A673 (cell line): ENCODE results near the gene CMIP. TPM values are rescaled to one million over a fixed set of nuclear protein-coding genes. Genes with fewer than 3 reads are reported as not detected.

Experiments
- BruUV-seq: library from RNA; stranded (reverse); fragments of 400-500 nt; replicated peaks from 2 replicates; lab custom pipeline; 2021; lab: Mats Ljungman, UMichigan
- CTCF ChIA-PET: fragments of 300-600 bp; sonication (Branson Sonifier 250); formaldehyde crosslinking; loops from one replicate; lab custom pipeline; 2022; ENCODE audit warnings: antibody characterized with exemption; lab: Charles Lee
- POLR2A ChIA-PET: fragments of 300-600 bp; sonication (Branson Sonifier 250); formaldehyde crosslinking; loops from one replicate; lab custom pipeline; 2022; ENCODE audit warnings: antibody characterized with exemption; ENCODE audit not compliant: low non-redundant PET; lab: Charles Lee
- DNase-seq: peaks from one replicate; pipeline ENCODE4 v3.0.0-alpha.2; 2015; ENCODE audit warnings: low spot score
- H3K27ac ChIP-seq: fragments of 200-600 bp; sonication (generic); 2 replicates; pipeline ENCODE4 v1.5.1; 2016; ENCODE audit warnings: mixed run types, low read depth, mild to moderate bottlenecking, mixed read lengths, antibody characterized with exemption, low read length; ENCODE audit not compliant: poor library complexity, severe bottlenecking
- H3K27me3 ChIP-seq: fragments of 200-600 bp; sonication (generic); replicated peaks from 2 replicates; pipeline ENCODE4 v1.6.1; 2017; ENCODE audit warnings: mixed run types, low read depth, mild to moderate bottlenecking, mixed read lengths, antibody characterized with exemption, low read length; ENCODE audit not compliant: insufficient read depth, poor library complexity
- H3K36me3 ChIP-seq: fragments of 200-600 bp; sonication (generic); 2 replicates; pipeline ENCODE4 v1.6.1; 2016; ENCODE audit warnings: mixed run types, mild to moderate bottlenecking, mixed read lengths, antibody characterized with exemption, low read length; ENCODE audit not compliant: insufficient read depth, poor library complexity, severe bottlenecking
- H3K4me1 ChIP-seq: fragments of 200-600 bp; sonication (generic); 2 replicates; pipeline ENCODE4 v1.6.1; 2017; ENCODE audit warnings: mixed run types, mild to moderate bottlenecking, mixed read lengths, antibody characterized with exemption, low read length; ENCODE audit not compliant: insufficient read depth, poor library complexity, severe bottlenecking
- H3K4me3 ChIP-seq: fragments of 200-600 bp; sonication (generic); 2 replicates; pipeline ENCODE4 v1.5.1; 2016; ENCODE audit warnings: low read depth, mixed run types, mild to moderate bottlenecking, mixed read lengths, low read length; ENCODE audit not compliant: poor library complexity, severe bottlenecking
- H3K9me3 ChIP-seq: fragments of 200-600 bp; sonication (generic); 2 replicates; pipeline ENCODE4 v1.6.1; 2016; ENCODE audit warnings: mixed run types, low read depth, mild to moderate bottlenecking, mixed read lengths, antibody characterized with exemption, low read length; ENCODE audit not compliant: poor library complexity, severe bottlenecking
- CTCF ChIP-seq: fragments of 300-800, 200-600 bp; sonication (generic); conservative IDR thresholded peaks from 2 replicates; pipeline ENCODE4 v1.5.1; 2017; ENCODE audit warnings: low read depth, mild to moderate bottlenecking, antibody characterized with exemption, low read length, moderate library complexity, mixed read lengths
- EZH2 ChIP-seq: fragments of 200-600 bp; sonication (generic); IDR thresholded peaks from 2 replicates; pipeline ENCODE4 v1.6.1; 2017; ENCODE audit warnings: borderline replicate concordance, low read depth, mild to moderate bottlenecking, mixed read lengths, antibody characterized with exemption, low read length; ENCODE audit not compliant: poor library complexity, severe bottlenecking
- intact Hi-C: fragments of 100-400 bp; cut with micrococcal nuclease; formaldehyde crosslinking; loops from one replicate; pipeline ENCODE4 v1.10.0; 2022; ENCODE audit not compliant: unreplicated experiment
- total RNA-seq: library from RNA; stranded (reverse); gene quantifications from 2 replicates; pipeline ENCODE4 v1.2.3, GENCODE V29; 2021

Gene CMIP
- total RNA-seq, 1 experiment from 2014 or later: 25.5 TPM

- no peaks in the 10 kb centered on the region for H3K9me3 ChIP-seq
- H3K4me3 ChIP-seq: no peak overlapping the region
- BruUV-seq: no TSS peak
- DNase-seq: no peak
- no peaks in the 10 kb centered on the region for H3K36me3 ChIP-seq
- POLR2A ChIA-PET: no interaction called here
- intact Hi-C loops: no loop called here
- CTCF ChIA-PET: no interaction called here
- no peak overlapping the region for H3K27ac ChIP-seq
- H3K27me3 ChIP-seq: no peaks in the 10 kb centered on the region
- H3K4me1 ChIP-seq: peaks cover 9% of the 10 kb centered on the region
- TF ChIP-seq CTCF (no peak), EZH2 (no peak)
Observed at GRCh38 chr16:81692021-81692420, 247.4 kb downstream of the CMIP start.

- H3K4me1 ChIP-seq: peaks cover 9% of the 10 kb centered on the region
- no peak for TF ChIP-seq EZH2
- no peak for TF ChIP-seq CTCF
- no peak overlapping the region for H3K27ac ChIP-seq
- ChIA-PET CTCF (no interaction called here), POLR2A (no interaction called here)
- DNase-seq: no peak
- H3K4me3 ChIP-seq: no peak overlapping the region
- no peaks in the 10 kb centered on the region for H3K27me3 ChIP-seq
- no TSS peak for BruUV-seq
- H3K9me3 ChIP-seq: no peaks in the 10 kb centered on the region
- intact Hi-C loops: no loop called here
- H3K36me3 ChIP-seq: no peaks in the 10 kb centered on the region
Observed at GRCh38 chr16:81692571-81692970, 248.0 kb downstream of the CMIP start.

GRCh38 chr16:81693041-81693743 lies 248.6 kb downstream of the CMIP start:
- CTCF ChIA-PET: no interaction called here
- no peak overlapping the region for H3K4me3 ChIP-seq
- H3K9me3 ChIP-seq: no peaks in the 10 kb centered on the region
- TF ChIP-seq EZH2: no peak
- no peak for TF ChIP-seq CTCF
- H3K4me1 ChIP-seq: peaks cover 9% of the 10 kb centered on the region
- H3K27me3 ChIP-seq: no peaks in the 10 kb centered on the region
- DNase-seq: no peak
- intact Hi-C loops: no loop called here
- no TSS peak for BruUV-seq
- POLR2A ChIA-PET: no interaction called here
- H3K36me3 ChIP-seq: no peaks in the 10 kb centered on the region
- H3K27ac ChIP-seq: no peak overlapping the region
